ENCODE measurements around the gene RAMP3. TPM values are rescaled to one million over a fixed set of nuclear protein-coding genes. Genes with fewer than 3 reads are reported as not detected.

RAMP3 gene
- total and polyA plus RNA-seq, 8 donors, result 2.6 to 21.8 (median 11.1) TPM

DNA sequence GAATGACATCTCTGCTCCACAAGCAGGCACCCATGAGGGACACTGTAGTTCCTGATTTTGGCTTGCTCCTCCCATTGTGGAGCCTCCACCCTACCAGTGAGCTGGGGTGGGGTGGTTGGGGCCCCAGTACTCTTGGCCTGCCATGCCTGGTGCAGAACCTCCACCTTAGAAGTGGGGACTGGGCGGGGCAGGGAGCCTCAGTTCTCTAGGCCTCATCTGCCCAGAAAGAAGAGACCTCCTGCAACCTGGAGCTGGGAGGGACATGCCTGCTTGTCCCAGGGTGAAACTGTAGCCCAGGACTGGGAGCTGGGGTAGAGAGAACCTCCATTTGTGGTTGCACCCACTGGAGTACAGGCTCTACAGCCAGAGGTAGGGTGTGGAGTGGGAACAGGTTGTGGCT, 14.4 kb downstream of the RAMP3 start:
- H3K4me3 ChIP-seq, result no peak overlapping the region
- peaks cover 0 to 9% (median 0%) of the 10 kb centered on the region in 3 donors for H3K27me3 ChIP-seq
- H3K27ac ChIP-seq, result no peak overlapping the region
- WGBS, 5 donors, result 36 to 94% (median 39%) methylated on average over 1 of the region's 1 CpG
- H3K36me3 ChIP-seq, result no peaks in the 10 kb centered on the region
- intact Hi-C loops (cut with DNase I; ENCODE audit: low total_unique reads), result no loop called here
- TF ChIP-seq POLR2A (IDR thresholded peaks at IDR 0.05) (no peak), POLR2AphosphoS5 (IDR thresholded peaks at IDR 0.05) (no peak), EP300 (IDR thresholded peaks at IDR 0.05) (no peak)
- TF ChIP-seq, protein P1, sequence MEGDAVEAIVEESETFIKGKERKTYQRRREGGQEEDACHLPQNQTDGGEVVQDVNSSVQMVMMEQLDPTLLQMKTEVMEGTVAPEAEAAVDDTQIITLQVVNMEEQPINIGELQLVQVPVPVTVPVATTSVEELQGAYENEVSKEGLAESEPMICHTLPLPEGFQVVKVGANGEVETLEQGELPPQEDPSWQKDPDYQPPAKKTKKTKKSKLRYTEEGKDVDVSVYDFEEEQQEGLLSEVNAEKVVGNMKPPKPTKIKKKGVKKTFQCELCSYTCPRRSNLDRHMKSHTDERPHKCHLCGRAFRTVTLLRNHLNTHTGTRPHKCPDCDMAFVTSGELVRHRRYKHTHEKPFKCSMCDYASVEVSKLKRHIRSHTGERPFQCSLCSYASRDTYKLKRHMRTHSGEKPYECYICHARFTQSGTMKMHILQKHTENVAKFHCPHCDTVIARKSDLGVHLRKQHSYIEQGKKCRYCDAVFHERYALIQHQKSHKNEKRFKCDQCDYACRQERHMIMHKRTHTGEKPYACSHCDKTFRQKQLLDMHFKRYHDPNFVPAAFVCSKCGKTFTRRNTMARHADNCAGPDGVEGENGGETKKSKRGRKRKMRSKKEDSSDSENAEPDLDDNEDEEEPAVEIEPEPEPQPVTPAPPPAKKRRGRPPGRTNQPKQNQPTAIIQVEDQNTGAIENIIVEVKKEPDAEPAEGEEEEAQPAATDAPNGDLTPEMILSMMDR (IDR thresholded peaks at IDR 0.05), result no peak
- H3K4me1 ChIP-seq, result no peaks in the 10 kb centered on the region
- no peaks in the 10 kb centered on the region for H3K9me3 ChIP-seq
- DNase-seq, result no peak

DNA sequence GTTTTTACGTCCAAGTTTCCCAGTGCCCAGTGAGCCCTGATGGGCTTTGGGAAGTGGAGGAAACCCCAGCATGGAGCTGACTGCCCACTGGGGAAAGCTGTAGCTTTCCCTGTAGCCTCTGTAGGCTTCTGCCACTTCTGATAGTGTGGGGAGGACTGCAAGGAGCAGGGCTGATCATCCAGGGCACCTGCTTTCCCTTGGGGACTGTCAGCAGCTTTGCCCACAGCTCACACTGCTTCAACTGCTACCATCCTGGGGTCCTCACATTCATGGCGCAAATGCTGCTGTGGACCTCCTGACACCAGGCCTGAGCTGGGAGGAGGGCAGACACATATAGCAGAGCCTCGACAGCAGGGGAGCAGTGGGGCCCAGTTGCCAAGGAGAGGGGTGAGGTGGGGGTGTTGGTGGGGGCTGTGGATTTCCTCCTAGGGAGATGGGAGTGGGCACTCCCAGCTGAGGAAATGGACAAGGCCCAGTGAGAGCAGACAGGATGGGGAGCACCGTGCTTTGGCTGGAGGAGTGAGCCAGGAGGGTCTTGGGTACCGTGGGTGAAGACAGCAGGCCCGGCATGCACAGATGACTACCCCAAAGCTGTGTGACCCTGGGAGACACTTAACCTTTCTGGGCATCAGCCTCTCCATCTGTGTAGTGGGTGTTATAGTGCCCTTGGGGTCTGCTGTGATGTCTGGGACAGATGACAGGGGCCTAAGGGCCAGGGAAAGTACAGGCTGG, 16.2 kb downstream of the RAMP3 start:
- H3K27me3 ChIP-seq, result peaks cover 0 to 19% (median 0%) of the 10 kb centered on the region in 3 donors
- no peaks in the 10 kb centered on the region for H3K36me3 ChIP-seq
- no peaks in the 10 kb centered on the region for H3K9me3 ChIP-seq
- TF ChIP-seq POLR2A (IDR thresholded peaks at IDR 0.05), result no peak
- TF ChIP-seq EP300 (IDR thresholded peaks at IDR 0.05), result no peak
- TF ChIP-seq, protein P1 (IDR thresholded peaks at IDR 0.05), result no peak
- TF ChIP-seq POLR2AphosphoS5 (IDR thresholded peaks at IDR 0.05), result no peak
- DNase-seq, result no peak
- intact Hi-C loops (cut with DNase I; ENCODE audit: low total_unique reads), result no loop called here
- 66 to 91% (median 77%) methylated on average over 4 to 6 of the region's 6 CpGs for WGBS, 5 donors
- H3K27ac ChIP-seq, result no peak overlapping the region
- H3K4me3 ChIP-seq, result no peak overlapping the region
- no peaks in the 10 kb centered on the region for H3K4me1 ChIP-seq

DNA sequence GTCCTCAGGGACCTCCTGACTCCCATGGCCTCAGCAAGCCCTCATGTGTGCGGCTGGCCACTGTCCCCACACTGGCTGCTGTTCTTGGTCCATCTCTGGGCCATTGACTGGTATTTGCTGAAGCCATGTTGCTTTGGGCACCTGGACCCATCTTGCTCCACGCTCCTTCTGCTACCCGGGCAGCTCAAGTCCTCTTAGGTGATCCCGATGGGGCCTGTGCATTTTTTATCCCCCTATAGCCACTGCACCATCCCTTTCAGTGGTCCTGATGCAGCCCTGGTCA, 16.7 kb downstream of the RAMP3 start:
- H3K4me1 ChIP-seq, result no peaks in the 10 kb centered on the region
- H3K27ac ChIP-seq, result no peak overlapping the region
- 89 to 95% (median 90%) methylated on average over 4 of the region's 4 CpGs for WGBS, 5 donors
- intact Hi-C loops (cut with DNase I; ENCODE audit: low total_unique reads), result no loop called here
- H3K9me3 ChIP-seq, result no peaks in the 10 kb centered on the region
- TF ChIP-seq, protein P1 (IDR thresholded peaks at IDR 0.05), result no peak
- no peak for TF ChIP-seq POLR2AphosphoS5 (IDR thresholded peaks at IDR 0.05)
- no peak for TF ChIP-seq POLR2A (IDR thresholded peaks at IDR 0.05)
- no peak for TF ChIP-seq EP300 (IDR thresholded peaks at IDR 0.05)
- peaks cover 0 to 19% (median 0%) of the 10 kb centered on the region in 3 donors for H3K27me3 ChIP-seq
- DNase-seq, result no peak
- no peak overlapping the region for H3K4me3 ChIP-seq
- H3K36me3 ChIP-seq, result no peaks in the 10 kb centered on the region

DNA sequence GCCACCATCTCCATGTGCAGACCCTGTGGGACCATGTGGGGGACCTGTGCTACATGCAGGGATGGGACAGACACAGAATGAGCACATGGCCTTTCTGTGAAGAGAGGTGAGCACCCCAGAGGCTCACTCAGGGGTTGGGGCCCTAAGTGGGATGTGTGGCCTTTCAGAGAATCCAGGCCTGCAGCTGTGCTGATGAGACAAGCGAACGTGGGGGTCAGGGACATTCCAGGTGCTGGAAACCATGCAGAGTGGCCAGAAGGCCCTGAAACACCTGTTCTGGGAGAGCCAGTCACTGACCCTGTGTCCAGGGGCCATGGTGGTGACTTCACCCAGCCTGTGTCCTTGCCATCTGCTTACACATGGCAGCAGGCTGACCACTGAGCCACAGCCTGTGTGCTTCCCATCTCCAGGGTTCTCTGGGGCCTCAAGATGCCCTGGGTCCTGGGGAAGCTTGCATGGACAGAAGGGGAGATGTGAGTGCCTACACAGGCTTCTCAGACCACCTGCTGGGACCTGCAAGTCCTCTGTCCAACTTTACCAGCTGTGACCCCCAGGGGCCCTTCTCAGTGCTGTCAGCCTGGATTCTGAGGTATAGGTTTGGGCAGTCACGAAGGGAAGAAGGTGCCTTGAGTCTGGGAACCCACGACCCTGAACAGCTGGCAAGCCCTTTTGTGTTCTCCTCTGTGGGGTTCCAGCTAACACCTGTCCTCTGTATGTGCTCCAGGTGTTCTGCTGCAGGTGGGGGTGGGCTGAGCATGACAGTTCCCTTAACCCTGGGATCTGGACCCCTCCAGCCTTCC, 17.6 kb downstream of the RAMP3 start:
- no peak overlapping the region for H3K27ac ChIP-seq
- TF ChIP-seq EP300 (IDR thresholded peaks at IDR 0.05) (no peak), POLR2AphosphoS5 (IDR thresholded peaks at IDR 0.05) (no peak), POLR2A (IDR thresholded peaks at IDR 0.05) (no peak)
- TF ChIP-seq, protein P1 (IDR thresholded peaks at IDR 0.05), result no peak
- H3K36me3 ChIP-seq, result no peaks in the 10 kb centered on the region
- H3K27me3 ChIP-seq, result peaks cover 0 to 19% (median 0%) of the 10 kb centered on the region in 3 donors
- intact Hi-C loops (cut with DNase I; ENCODE audit: low total_unique reads), result no loop called here
- no peaks in the 10 kb centered on the region for H3K9me3 ChIP-seq
- no peak for DNase-seq
- no peaks in the 10 kb centered on the region for H3K4me1 ChIP-seq
- whole genome bisulfite sequencing, 5 donors, result 51 to 75% (median 66%) methylated on average over 4 of the region's 4 CpGs
- H3K4me3 ChIP-seq, result no peak overlapping the region
